Effector memory CD8-positive, alpha-beta T cell (primary cell): Measurements from ENCODE around the gene TPPP3.
A peak's percentile ranks its signal among the peaks of the same experiment; 100 is the strongest.

Experiments used
- ATAC-seq: fragments of 150-1000 bp; cut with Tn5 transposase; replicated peaks from 2 replicates; pipeline ENCODE4 v1.10.0; 2021; ENCODE audit warnings: mild to moderate bottlenecking, moderate library complexity
- DNase-seq, 3 experiments: peaks; one replicate each; pipeline ENCODE4 v3.0.0; 2021
- H3K27ac Mint-ChIP-seq, 2 donors: one replicate each; pipeline ENCODE4 v1.8.0; 2022; ENCODE audit warnings: mild to moderate bottlenecking in 2 of 2, mixed read lengths in 2 of 2, moderate library complexity in 2 of 2
- H3K27me3 Mint-ChIP-seq, 2 donors: one replicate each; pipeline ENCODE4 v1.8.0; 2022; ENCODE audit warnings: mixed read lengths in 2 of 2
- H3K36me3 Mint-ChIP-seq: one replicate; pipeline ENCODE4 v1.8.0; 2022; ENCODE audit warnings: mild to moderate bottlenecking, moderate library complexity, mixed read lengths; ENCODE audit not compliant: insufficient read depth
- H3K4me1 Mint-ChIP-seq, 2 donors: one replicate each; pipeline ENCODE4 v1.8.0; 2022; ENCODE audit warnings: low read depth in 2 of 2, mixed read lengths in 2 of 2
- H3K4me3 Mint-ChIP-seq, 2 donors: one replicate each; pipeline ENCODE4 v1.8.0; 2022; ENCODE audit warnings: mild to moderate bottlenecking in 2 of 2, mixed read lengths in 2 of 2, moderate library complexity in 2 of 2
- H3K9me3 Mint-ChIP-seq, 2 donors: one replicate each; pipeline ENCODE4 v1.8.0; 2022; ENCODE audit warnings: mixed read lengths in 2 of 2

The TPPP3 gene

GRCh38 chr16:67406111-67406971 lies 13.0 kb upstream of the TPPP3 start:
- no peak for DNase-seq
- H3K27ac Mint-ChIP-seq: no peak overlapping the region
- no peaks in the 10 kb centered on the region for H3K36me3 Mint-ChIP-seq
- no peaks in the 10 kb centered on the region for H3K9me3 Mint-ChIP-seq
- peaks cover 4 to 53% of the 10 kb centered on the region in 2 donors for H3K27me3 Mint-ChIP-seq
- ATAC-seq: no peak
- H3K4me1 Mint-ChIP-seq: no peaks in the 10 kb centered on the region
- H3K4me3 Mint-ChIP-seq: no peak overlapping the region

GRCh38 chr16:67405336-67405735 lies 12.0 kb upstream of the TPPP3 start:
- no peak for ATAC-seq

GRCh38 chr16:67404740-67405226 lies 11.5 kb upstream of the TPPP3 start:
- Mint-ChIP-seq H3K27ac (no peak overlapping the region), H3K9me3 (no peaks in the 10 kb centered on the region), H3K4me1 (no peaks in the 10 kb centered on the region), H3K27me3 (peaks cover 4 to 49% of the 10 kb centered on the region in 2 donors), H3K4me3 (no peak overlapping the region), H3K36me3 (no peaks in the 10 kb centered on the region)
- ATAC-seq (no peak), DNase-seq (no peak)

More at GRCh38 chr16:67405336-67405735, 12.0 kb upstream of the TPPP3 start:
- Mint-ChIP-seq H3K4me1 (no peaks in the 10 kb centered on the region), H3K27ac (no peak overlapping the region), H3K4me3 (no peak overlapping the region), H3K9me3 (no peaks in the 10 kb centered on the region), H3K36me3 (no peaks in the 10 kb centered on the region), H3K27me3 (peaks cover 4 to 53% of the 10 kb centered on the region in 2 donors)
- DNase-seq: no peak

- H3K27ac Mint-ChIP-seq: no peak overlapping the region
- ATAC-seq (no peak), DNase-seq (no peak)
- H3K36me3 Mint-ChIP-seq: no peaks in the 10 kb centered on the region
- H3K9me3 Mint-ChIP-seq: no peaks in the 10 kb centered on the region
- no peak overlapping the region for H3K4me3 Mint-ChIP-seq
- no peaks in the 10 kb centered on the region for H3K4me1 Mint-ChIP-seq
- H3K27me3 Mint-ChIP-seq: peaks cover 0 to 42% of the 10 kb centered on the region in 2 donors
Measured at GRCh38 chr16:67403976-67404555, 10.8 kb upstream of the TPPP3 start.

- Mint-ChIP-seq H3K27ac (no peak overlapping the region), H3K27me3 (peaks cover 7 to 51% of the 10 kb centered on the region in 2 donors), H3K4me1 (no peaks in the 10 kb centered on the region), H3K36me3 (no peaks in the 10 kb centered on the region), H3K4me3 (no peak overlapping the region), H3K9me3 (no peaks in the 10 kb centered on the region)
- no peak for ATAC-seq
- no peak for DNase-seq
Measured at GRCh38 chr16:67400901-67401300, 7.6 kb upstream of the TPPP3 start.

DNA sequence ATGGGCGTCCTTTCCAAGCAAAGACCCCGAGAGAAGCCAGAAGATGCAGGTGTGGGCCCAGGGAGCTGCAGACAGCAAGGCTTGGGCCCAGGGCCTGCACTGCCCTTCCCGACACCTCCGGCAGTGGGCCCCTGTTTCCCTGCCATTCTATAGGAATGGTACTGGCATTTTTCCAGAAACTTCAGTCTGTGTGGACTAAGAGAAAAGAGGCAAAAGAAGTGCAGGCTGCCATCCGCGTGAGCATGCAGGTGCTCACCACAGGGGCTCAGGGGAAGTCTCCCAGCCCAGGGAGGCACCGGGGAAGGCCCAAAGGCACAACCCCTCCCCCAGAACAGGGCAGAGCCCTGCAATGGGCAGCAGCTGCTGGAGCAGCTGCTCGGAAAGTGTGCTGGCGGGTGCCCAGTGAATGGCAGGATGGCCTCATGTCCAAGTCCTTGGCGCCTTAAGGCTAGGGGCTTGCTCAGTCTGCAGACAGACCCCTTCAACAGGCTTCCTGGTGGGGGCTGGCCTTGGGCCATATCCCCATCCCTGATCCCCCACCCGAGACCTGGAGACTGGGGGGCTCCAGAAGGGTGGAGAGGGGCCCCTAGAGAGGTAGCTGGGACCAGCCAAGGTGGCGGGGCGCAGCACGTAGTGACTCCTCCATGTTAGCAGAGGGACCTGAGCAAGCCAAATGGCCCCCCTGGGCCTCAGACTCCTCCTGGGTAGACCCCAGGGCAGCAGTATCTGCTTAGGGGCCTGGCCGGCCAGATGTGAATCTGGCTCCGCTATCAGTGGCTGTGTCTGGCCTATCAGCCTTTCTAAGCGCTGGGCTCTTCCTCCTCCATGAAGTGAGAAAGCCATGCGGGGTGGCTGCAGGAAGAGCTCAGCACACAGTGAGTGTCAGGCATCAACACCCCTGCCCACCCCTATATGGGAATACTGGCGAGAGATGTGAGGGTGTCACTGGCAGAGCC lies 6.7 kb upstream of the TPPP3 start:
- no peaks in the 10 kb centered on the region for H3K9me3 Mint-ChIP-seq
- no peak for DNase-seq
- ATAC-seq: no peak
- no peaks in the 10 kb centered on the region for H3K36me3 Mint-ChIP-seq
- no peak overlapping the region for H3K4me3 Mint-ChIP-seq
- H3K27me3 Mint-ChIP-seq: peaks cover 15 to 60% of the 10 kb centered on the region in 2 donors
- no peak overlapping the region for H3K27ac Mint-ChIP-seq
- no peaks in the 10 kb centered on the region for H3K4me1 Mint-ChIP-seq

GRCh38 chr16:67399218-67399733 lies 6.0 kb upstream of the TPPP3 start:
- H3K4me1 Mint-ChIP-seq: peaks cover under 1% of the 10 kb centered on the region in 2 donors
- H3K36me3 Mint-ChIP-seq: no peaks in the 10 kb centered on the region
- no peak overlapping the region for H3K27ac Mint-ChIP-seq
- no peaks in the 10 kb centered on the region for H3K9me3 Mint-ChIP-seq
- ATAC-seq: peak; percentile 70
- DNase-seq: peak; percentile 33 to 38 (median 37)
- H3K27me3 Mint-ChIP-seq: peaks cover 16 to 67% of the 10 kb centered on the region in 2 donors
- H3K4me3 Mint-ChIP-seq: no peak overlapping the region

GRCh38 chr16:67398546-67399217 lies 5.4 kb upstream of the TPPP3 start:
- ATAC-seq (no peak), DNase-seq (no peak)
- Mint-ChIP-seq H3K36me3 (no peaks in the 10 kb centered on the region), H3K27ac (no peak overlapping the region), H3K4me1 (peaks cover 5 to 7% of the 10 kb centered on the region in 2 donors), H3K4me3 (no peak overlapping the region), H3K27me3 (peaks cover 22 to 67% of the 10 kb centered on the region in 2 donors), H3K9me3 (no peaks in the 10 kb centered on the region)

- H3K27ac Mint-ChIP-seq: no peak overlapping the region
Measured at GRCh38 chr16:67397812-67398545, 4.7 kb upstream of the TPPP3 start.

DNA sequence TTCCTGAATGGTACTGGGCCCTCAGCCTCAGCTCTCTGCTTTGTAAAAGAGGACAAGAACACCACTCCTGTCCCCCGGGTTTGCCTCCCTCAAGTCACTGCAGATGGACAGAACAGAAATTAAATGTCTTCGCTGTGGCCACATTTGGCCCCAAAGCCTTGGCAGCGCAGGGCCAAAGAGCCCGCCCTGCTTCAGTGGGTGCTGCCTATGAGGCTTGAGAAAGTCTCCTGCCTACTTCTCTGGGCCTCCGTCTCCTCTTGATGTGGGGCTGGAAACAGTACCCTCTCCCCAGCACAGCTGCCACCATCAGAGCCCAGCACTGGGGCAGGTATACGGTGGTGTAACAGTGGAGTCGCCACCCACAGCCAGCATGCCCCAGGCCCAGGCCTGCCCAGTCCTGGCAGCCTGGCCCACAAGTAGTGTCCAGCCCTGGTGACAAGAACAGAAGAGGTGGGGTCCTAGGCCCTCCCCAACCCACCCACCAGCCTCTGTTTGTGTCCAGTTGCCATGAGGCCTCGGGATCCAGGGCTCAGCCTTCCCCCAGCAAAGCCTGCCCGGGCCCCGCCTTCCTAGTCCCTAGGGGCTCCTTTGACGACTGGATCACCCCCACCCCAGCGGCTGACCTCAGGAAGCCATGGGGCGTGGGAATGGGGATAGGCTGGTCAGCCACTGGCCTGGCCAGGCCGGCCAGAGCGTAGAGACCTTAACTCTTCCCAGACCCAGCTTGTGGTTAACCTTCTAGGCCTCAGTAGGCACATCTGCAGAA lies 3.9 kb upstream of the TPPP3 start:
- Mint-ChIP-seq H3K4me1 (peaks cover 5 to 9% of the 10 kb centered on the region in 2 donors), H3K27ac (no peak overlapping the region), H3K4me3 (no peak overlapping the region), H3K36me3 (no peaks in the 10 kb centered on the region), H3K9me3 (no peaks in the 10 kb centered on the region), H3K27me3 (peaks cover 31 to 67% of the 10 kb centered on the region in 2 donors)
- DNase-seq: no peak
- no peak for ATAC-seq

More at GRCh38 chr16:67397812-67398545, 4.7 kb upstream of the TPPP3 start:
- H3K4me3 Mint-ChIP-seq: no peak overlapping the region
- no peaks in the 10 kb centered on the region for H3K9me3 Mint-ChIP-seq
- no peak for ATAC-seq
- peaks cover 25 to 67% of the 10 kb centered on the region in 2 donors for H3K27me3 Mint-ChIP-seq
- H3K36me3 Mint-ChIP-seq: no peaks in the 10 kb centered on the region
- DNase-seq: no peak
- peaks cover 5 to 9% of the 10 kb centered on the region in 2 donors for H3K4me1 Mint-ChIP-seq

DNA sequence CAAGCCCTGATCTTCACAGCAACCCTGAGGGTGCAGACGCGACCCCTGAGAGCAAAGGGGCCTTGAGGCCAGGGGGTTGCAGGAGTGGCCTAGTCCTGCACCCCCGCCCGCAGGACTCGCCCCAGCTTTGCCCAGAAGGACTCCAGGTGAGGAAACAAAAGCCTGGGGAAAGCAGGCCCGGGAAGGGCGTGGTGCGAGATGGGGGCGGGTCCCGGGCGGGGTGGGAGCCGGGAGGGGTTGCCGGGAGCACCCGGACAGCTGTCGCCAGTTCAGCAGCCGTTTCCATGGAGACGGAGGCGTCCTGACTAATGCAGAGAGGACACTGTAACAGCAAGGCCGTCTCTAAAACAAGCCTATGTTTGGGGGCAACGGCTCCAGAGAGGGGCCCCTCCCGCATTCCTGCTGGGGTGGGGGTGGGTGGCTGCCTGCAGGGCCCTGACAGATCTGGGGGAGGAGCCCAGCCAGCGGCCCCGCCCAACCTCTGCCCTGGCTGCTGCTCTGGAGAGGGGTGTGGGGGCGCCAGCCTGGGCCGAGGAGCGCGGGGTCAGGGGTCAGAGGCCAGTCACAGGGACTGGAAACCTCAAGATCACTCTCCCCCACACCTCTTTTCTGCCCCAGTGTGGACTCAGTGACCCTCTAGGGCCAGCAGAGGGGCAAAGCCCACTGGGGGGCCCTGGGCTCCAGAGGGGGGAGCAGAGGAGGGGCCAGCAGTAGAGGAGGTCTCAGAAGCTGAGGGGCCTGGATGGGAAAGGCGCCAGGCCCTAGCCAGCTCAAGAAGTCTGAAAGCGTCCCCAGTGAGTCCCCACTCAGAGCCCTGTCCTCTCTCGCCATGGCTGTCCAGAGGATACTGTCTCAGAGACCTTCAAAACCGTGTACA lies 3.1 kb upstream of the TPPP3 start:
- Mint-ChIP-seq H3K4me1 (peaks cover 5 to 9% of the 10 kb centered on the region in 2 donors), H3K36me3 (no peaks in the 10 kb centered on the region), H3K27ac (no peak overlapping the region), H3K9me3 (no peaks in the 10 kb centered on the region), H3K4me3 (no peak overlapping the region), H3K27me3 (peaks cover 35 to 67% of the 10 kb centered on the region in 2 donors)
- DNase-seq (no peak), ATAC-seq (no peak)
